Gastrocnemius medialis (tissue), 4 donors: ENCODE data around the gene KMT2E.

ENCODE experiments used
- POLR2A ChIP-seq, 2 donors: fragments of 450-650 bp; IDR thresholded peaks; one replicate each; pipeline ENCODE4 v1.6.1; 2017; ENCODE audit warnings: antibody characterized with exemption in 2 of 2, mild to moderate bottlenecking in 2 of 2, moderate library complexity in 2 of 2
- TF ChIP-seq, protein P1 (sequence below), 5 experiments: fragments of 450-650 bp in 3 of 5; fragments of 200-600 bp in 2 of 5; sonication (generic) in 2 of 5; IDR thresholded peaks in 4 of 5; conservative IDR thresholded peaks in 1 of 5; 1 replicate in 4 of 5; 2 replicates in 1 of 5; pipeline ENCODE4 v1.5.1; 2016 to 2019; ENCODE audit warnings: antibody characterized with exemption in 5 of 5, mild to moderate bottlenecking in 3 of 5, moderate library complexity in 3 of 5

DNA sequence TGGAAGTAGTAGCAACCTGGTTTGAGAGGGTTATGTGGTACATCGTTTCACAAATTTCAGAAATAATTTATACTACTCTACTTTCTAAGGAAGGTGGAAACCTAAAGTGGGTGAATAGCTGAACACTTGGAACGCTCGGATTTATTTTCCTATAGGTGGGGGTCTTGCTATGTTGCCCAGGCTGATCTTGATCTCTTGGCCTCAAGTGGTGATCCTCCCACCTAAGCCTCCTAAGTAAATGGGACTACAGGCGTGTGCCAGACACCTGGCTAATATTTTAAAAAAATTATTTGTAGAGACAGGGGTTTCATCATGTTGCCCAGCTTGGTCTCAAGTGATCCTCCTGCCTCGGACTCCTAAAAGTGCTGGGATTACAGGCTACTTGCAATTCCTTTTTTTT lies 6.7 kb upstream of the KMT2E start:
- TF ChIP-seq, protein P1, sequence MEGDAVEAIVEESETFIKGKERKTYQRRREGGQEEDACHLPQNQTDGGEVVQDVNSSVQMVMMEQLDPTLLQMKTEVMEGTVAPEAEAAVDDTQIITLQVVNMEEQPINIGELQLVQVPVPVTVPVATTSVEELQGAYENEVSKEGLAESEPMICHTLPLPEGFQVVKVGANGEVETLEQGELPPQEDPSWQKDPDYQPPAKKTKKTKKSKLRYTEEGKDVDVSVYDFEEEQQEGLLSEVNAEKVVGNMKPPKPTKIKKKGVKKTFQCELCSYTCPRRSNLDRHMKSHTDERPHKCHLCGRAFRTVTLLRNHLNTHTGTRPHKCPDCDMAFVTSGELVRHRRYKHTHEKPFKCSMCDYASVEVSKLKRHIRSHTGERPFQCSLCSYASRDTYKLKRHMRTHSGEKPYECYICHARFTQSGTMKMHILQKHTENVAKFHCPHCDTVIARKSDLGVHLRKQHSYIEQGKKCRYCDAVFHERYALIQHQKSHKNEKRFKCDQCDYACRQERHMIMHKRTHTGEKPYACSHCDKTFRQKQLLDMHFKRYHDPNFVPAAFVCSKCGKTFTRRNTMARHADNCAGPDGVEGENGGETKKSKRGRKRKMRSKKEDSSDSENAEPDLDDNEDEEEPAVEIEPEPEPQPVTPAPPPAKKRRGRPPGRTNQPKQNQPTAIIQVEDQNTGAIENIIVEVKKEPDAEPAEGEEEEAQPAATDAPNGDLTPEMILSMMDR (IDR thresholded peaks at IDR 0.05 in 4 of 5, conservative IDR thresholded peaks at IDR 0.05 in 1 of 5) = no peak
- TF ChIP-seq POLR2A (IDR thresholded peaks at IDR 0.05) = no peak
